UCSD-AML1 (cell line): ENCODE data around the gene SCUBE2.
A peak's percentile ranks its signal among the peaks of the same experiment; 100 is the strongest.

ENCODE experiments used
- DNase-seq: peaks from one replicate; lab custom pipeline; 2025; ENCODE audit not compliant: unreplicated experiment; lab: John Stamatoyannopoulos, UW

Gene SCUBE2

DNA sequence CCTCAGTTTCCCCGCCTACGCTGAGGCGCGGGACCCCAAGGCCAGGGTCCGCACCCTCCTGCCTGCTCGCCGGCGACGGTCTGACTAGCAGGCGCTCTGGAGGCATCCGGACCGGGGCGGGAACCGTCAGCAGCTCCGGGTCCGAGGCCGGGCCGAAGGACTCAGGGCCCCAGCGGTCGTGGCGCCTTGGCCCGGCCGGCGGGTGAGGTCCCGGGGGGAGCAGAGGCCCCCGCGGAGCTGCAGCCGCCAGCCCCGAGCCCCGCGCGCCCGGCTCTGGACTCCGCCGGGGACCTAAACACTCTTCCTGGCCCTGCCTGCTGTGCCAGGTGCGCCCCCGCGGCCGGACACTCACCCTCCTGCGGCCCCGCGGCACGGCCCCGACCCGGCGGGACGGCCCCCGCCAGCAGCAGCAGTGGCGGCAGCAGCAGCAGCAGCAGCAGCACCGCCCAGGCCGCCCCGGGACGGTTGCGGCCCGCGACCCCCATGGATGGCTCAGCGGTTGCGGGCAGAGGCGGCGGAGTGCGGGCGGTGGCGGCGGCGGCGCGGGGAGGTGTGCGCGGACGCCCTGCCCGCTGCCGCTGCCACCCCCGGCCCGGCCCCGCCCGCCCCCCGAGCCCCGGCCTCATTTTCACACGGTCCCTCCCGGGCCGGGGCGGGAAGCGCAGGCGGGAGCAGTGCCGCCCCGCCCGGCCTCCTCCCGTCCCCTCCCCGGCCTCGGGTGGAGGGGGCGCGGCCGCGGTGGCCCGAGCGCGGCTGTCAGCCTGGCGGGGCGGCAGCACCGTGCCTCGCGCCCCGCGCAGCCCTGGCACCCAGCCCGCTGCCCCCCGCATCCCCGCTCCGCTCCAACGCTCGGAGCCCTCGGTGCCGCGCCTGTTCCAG lies at the start of gene SCUBE2:
Gene SCUBE2 (minus strand): TSS at position 556 of the 879 bp plus-strand sequence. CDS start 71 bp downstream, at position 485.
- DNase-seq: no peak

GRCh38 chr11:9141186-9141585 lies 49.8 kb upstream of the SCUBE2 start:
- DNase-seq: no peak

DNA sequence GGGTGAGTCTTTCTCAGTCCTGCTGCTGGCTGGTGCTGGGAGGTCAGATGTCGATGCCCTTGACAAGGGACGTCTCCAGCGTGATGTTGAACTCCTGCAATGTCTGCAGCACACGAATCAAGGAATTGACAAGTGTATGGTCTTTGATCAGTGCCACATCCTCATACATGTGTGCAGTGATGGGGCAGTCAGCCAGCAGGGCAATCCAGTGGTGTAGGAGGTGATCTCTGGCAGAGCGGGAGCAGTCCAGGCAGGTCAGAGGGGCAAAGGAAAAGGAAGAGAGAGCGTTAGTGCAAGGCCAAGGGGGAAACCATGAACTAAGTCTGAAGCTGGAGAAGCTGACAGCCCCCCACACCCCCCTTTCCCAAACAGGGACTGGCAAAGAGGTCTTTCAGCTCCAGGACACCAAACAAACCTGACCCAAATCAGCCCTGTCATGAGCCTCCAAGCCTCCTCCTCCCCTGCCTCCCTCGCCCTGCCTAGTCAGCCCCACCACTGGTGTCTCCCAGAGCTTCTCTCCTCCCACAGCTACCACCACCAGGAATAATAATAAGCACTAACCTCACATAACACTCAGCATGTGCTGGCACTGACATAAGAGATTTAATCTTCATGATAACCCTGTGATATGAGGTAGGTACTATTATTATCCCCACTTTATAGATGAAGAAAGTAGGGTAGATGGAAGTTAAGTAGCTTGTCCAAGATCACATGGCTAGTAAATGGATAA lies 48.4 kb upstream of the SCUBE2 start:
- DNase-seq: no peak

DNA sequence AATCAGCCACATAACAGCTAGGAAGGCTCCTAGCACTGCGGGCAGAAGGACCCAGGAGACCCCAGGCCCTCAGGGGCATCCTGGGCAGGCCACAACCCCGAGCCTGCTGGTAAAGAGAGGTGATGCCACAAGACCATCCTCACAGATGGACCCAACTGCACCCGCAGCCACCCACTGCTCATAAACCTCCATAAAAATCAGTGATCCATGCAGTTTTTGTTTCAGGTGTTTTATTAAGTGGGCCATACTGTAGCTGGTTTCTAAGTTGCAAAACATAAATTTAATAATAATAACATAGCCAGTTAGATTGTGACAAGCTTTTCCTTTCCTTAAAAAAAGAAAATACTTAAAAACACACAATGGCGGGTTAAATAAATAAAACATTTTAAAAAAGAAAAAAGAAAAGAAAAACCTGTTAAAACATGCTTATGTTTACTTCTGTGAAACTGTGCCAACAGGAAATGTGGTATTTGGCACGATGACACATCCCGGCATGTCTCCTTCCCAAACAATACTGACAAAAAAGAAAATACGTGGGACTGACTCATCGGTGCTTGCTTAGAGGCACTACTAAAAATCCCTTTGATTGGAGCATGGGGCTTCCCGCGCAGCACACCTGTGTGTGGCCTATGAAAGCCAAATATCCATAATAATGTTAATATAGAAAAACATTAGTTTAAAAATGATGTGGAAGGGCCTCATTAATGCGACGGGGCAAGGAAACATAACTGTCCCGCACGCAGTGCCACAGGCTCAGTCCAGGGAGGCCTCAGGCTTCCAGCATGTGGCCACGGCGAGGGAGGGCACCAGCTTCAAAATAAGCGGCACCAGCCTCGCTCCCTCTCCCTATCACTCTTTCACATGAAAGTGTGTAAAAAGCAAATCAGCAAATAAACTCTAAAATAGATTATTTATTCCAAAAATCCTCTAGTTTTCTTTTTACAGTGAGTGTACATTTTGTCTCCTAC lies 47.5 kb upstream of the SCUBE2 start:
- no peak for DNase-seq

DNA sequence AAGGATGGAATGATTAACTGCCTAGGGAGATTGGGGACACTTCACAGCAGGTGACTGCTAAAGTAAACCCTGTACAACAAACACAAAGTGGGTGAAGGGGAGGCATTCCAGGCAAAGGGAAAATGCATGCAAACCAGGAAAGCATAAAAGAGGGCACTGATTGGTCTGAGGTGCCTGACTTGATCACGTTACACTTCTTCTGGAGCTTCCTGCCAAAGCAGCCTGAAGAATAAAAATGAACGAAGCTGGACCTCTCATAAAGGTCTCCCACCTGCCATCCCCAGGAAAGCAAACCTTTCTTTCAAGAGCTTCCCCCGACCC lies 46.7 kb upstream of the SCUBE2 start:
- DNase-seq: no peak

GRCh38 chr11:9137293-9138132 lies 46.1 kb upstream of the SCUBE2 start:
- DNase-seq: peak; percentile 77

- no peak for DNase-seq
Observed at GRCh38 chr11:9136741-9137140, 45.3 kb upstream of the SCUBE2 start.

- no peak for DNase-seq
Observed at GRCh38 chr11:9133956-9134355, 42.6 kb upstream of the SCUBE2 start.

GRCh38 chr11:9132203-9132878 lies 40.9 kb upstream of the SCUBE2 start:
- no peak for DNase-seq

DNA sequence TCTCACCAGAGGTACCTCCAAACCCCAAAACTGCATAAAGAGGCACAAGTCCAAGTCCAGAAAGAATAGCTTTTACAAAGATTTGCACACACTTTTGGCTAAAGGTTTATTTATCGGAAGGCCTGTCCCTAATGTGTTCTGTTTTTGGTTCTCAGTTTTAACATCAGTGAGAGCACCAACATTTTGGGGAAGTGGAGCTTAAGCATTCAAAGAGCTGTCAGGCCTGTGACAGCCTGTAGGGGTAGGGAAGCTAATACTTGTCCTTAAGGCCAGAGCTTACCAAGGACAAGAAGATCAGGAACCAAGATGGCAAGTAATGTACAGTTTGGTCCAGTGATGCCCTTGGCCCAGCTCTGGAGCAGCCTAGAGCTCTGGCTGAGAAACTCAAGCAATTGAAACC lies 38.9 kb upstream of the SCUBE2 start:
- DNase-seq: no peak

DNA sequence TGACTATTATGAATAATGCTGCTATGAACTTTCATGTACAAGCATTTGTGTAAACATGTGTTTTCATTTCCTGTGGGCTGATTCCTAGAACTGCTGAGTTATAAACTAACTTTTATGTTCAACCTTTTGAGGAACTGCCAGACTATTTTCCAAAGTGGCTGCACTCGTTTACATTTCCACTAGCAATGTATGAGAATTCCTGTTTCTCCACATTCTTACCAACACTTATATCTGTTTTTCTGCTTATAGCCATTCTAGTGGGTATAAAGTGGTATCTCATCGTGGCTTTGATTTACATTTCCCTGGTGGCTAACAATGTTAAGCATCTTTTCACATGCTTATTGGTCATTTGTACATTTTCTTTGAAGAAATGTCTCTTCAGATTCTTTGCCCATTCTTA lies 35.2 kb upstream of the SCUBE2 start:
- DNase-seq: no peak

DNA sequence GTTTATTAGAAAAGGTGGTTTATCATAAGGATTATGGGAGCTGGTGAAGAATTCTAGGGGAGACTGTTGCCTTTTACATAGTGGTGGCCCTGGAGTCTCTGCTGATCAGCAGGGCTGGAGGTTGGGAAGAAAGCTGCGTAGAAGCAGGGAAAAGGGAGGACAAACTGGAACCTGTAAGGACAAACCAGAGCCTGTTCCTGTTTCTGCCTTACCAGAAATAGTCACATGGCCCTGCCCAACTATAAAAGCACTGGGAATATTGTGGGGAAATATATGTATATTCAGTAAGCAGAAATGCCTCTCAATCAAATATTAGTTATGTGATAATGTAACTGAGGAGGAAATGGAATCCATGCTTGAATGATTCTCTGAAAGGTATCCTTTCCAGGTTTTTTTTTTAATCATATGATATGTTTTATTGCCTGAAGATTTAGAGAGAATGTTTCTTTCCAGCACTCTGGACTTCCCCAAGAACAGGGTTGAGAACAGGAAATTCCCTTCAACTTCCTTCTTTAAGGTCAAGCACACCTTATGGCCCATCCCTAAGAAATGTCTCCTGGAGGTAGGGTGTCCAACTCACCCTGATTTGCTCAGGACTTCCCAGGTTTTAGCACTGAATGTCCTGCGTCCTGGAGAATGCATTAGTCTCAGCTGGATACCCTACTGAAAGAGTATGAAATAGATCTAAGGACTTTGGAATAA lies 33.9 kb upstream of the SCUBE2 start:
- DNase-seq: no peak

GRCh38 chr11:9123595-9124304 lies 32.4 kb upstream of the SCUBE2 start:
- DNase-seq: no peak

GRCh38 chr11:9121469-9121796 lies 30.0 kb upstream of the SCUBE2 start:
- no peak for DNase-seq

GRCh38 chr11:9120664-9121468 lies 29.5 kb upstream of the SCUBE2 start:
- peak; percentile 18 for DNase-seq

DNA sequence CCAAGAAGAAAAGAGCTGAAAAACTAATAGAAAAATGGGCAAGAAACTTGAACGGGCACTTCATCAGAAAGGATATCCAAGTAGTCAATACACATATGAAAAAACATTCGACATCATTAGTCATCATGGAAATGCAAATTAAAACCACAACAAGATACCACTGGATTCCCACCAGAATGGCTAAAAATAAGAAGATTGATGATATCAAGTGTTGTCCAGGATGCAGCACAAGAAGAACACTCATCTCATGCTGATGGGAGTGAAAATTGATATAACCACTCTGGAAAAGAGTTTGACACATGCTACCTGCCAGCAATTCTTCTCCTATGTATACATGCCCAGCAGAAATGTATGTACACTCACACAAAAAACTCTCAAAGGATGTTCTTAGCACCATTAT lies 26.9 kb upstream of the SCUBE2 start:
- DNase-seq: no peak

DNA sequence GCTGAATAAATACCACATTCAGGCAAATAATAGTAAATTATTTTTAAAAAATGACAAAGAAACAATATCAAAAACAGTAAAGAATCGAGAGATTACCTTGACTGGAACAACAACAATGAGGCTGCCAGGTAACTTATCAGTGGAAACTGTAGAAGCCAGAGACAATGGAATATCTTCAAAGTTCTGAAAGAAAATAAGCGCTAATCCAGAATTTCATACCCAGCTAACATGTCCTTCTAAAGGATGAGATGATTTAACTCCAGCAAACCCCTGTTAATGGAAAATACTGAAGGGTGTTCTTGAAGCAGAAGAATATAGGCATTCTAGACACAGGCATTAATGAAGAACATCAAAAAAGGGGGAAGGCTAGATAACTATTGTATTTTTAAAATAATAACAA lies 20.7 kb upstream of the SCUBE2 start:
- no peak for DNase-seq
